Measurements from ENCODE around the gene SLC44A1.

SLC44A1 gene

DNA sequence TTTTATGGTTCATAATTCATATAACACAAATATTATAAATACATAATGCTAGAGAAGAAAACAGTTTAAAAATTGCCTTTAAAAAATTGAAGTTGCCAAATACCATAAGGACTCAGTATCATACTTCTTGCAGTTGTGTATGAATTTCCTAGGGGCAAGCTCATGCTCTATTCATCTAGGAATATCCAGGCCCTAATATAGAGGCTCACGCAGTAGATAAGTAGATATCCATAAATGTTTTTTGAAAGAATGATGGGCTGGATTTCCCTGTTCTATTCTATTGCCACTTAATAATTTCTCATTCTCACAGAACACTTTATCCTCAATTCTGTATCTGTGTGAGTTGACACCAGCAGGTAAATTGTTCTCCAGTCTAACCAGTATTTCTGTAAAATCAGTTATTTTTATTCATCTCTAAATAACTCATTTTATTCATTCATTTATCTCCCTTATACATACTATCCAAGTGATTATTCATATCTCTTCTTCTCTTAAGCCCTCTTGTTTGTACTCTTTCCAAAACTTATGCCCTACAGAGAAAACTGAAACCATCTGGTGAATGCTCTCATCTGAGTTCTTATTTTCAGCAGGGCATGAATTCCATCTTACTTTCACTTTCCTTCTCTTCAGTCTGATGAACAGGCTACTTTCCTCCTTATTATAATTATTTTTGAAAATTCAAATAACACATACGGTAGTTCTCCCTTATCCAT is 97.1 kb downstream of the SLC44A1 start:
- no peak for DNase-seq

DNA sequence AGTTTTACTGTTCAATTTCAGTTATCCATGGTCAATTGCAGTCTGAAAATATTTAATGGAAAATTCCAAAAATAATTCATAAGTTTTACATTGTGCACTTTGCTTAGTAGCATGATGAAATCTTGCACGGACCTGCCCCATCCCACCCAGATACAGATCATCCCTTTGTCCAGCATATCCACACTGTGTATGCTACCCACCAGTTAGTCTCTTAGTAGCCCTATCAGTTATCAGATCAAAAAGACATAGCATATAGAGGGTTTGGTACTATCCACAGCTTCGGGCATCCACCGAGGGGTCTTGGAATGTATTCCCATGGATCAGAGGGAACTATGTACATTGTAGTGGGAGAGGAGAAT is 97.7 kb downstream of the SLC44A1 start:
- no peak for DNase-seq

DNA sequence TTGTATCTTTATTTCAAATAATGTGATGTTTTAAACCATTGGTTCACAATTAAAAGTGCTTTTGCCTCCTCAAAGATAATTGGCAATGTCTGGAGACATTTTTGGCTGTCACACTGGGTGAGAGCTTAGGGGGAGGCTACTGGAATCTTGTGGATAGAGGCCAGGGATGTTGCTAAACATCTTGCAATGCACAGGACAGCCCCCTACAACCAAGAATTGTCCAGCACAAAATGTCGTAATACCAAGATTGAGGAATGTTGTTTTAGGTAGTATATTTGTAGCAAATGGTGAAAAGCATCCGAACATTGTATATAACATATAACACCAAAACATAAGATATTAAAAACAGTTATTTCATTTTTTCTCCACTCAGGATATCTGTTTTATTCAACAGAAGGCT is 99.8 kb downstream of the SLC44A1 start:
- no peak for DNase-seq

DNA sequence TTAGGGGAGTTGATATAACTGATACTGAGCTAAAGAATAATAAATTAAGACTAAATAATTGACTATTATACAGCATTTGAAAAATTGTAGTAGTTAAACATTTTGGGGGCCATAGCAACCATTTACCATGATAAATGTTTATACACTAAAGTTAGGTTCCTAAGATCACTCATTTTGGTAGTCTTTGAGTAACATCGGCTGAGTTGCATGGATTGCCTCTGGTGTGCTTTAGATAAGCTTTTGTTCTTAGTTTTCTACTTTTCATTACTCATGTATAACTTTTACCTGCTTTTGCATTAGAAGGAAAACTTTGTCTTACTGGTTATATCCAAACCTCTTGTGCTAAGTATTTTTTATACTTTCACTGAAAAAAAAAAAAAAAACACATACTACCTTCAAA is 101.2 kb downstream of the SLC44A1 start:
- no peak for DNase-seq

GRCh38 chr9:105346273-105346672 is 101.8 kb downstream of the SLC44A1 start:
- no peak for DNase-seq

- no peak for DNase-seq
Observed at GRCh38 chr9:105354448-105354847, 110.0 kb downstream of the SLC44A1 start.

DNA sequence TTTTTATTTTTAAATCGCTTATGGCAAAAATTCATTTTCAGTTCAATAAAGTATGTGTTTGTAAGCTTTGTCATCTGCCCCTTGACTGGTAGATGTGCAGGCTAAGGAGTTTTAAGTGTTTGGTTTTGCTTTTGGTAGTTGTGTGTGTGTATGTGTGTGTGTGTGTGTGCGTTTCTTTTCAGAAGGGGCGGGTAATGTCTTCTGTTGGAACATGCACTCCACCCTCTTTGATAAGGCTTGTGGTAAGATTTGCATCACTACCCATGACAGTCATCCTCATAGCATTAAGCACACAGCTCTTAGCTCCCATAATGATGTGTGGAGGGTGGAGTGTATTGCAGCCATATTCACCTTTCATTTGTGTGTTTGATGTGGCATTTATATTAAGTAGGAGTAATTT is 111.3 kb downstream of the SLC44A1 start:
- DNase-seq = no peak

- no peak for DNase-seq
Observed at GRCh38 chr9:105357937-105358336, 113.5 kb downstream of the SLC44A1 start.

GRCh38 chr9:105359892-105360291 is 115.4 kb downstream of the SLC44A1 start:
- no peak for DNase-seq

DNA sequence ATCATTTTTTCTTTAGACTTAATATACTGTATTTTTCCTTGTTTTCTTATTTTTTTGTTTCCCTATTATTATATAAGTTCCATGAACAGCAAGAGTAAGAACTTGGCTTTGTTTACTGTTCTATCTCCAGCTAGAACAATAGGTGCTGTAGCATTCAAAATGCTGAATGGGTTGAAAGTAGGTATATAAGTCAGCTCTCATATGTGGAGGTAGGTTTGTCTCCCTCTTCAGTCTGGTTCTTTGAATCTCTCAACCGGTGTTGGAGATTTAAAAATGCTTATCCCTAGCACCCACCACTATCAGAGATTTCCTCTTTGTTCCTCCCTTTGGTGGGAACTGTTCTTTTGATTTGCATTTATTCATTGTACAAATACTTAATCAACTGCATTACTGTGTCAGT is 115.9 kb downstream of the SLC44A1 start:
- DNase-seq = no peak

GRCh38 chr9:105361873-105362272 is 117.4 kb downstream of the SLC44A1 start:
- no peak for DNase-seq

DNA sequence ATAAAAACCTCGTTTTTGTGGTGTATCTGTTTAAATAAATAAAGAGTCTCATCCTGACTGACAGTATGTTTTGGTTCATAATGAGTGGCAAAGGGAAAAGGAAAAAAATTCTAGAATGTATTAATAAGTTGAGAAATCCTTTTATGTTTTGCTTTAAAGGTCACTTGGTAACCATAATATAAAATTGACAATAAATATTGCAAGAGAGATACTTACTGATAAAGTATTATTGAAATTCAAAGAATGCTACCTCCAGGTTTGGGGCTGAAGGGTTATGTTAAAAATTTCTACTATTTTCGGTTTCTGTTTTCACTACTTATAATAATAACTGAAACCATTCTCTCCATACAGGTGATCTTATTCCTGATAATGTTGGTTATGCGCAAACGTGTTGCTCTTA is 118.0 kb downstream of the SLC44A1 start:
- DNase-seq = no peak

DNA sequence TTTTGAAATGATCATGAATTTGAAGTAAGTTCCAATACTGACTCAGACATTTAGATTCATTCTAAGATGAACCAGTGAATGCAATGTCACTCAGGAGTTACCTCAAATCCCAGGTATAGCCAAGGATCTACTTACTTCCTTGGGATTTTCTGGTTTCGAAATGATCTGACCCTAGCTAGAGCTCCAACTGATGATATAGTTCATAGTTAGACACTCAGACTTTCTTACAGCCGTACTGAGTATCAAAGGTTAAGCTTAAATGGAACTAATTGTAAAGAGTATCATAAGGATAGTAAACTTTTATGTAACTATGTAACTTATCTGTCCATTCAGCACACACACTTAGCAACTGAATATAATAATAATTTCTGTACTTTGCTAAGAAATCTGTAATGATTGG is 119.4 kb downstream of the SLC44A1 start:
- DNase-seq = no peak

- DNase-seq = no peak
Observed at GRCh38 chr9:105369911-105370310, 125.5 kb downstream of the SLC44A1 start.

GRCh38 chr9:105373723-105374122 is 129.3 kb downstream of the SLC44A1 start:
- DNase-seq = no peak

DNA sequence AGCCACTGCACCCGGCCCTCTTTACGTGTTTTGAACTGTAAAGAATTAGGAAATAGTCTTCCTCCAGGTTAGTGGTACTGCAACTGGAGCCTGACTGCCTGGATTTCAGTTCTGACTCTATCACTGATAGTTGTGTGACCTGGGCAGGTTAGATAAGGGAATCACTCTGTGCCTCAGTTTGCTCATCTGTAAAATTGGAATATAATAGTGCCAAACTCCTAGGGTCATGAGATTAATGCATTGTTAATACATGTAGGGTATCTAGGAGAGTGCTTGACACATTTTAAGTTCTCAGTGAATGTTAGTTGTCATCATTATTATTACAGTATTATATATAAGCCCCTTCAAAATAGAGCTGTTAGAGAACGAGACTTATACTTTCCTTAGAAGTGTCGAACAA is 130.9 kb downstream of the SLC44A1 start:
- no peak for DNase-seq

GRCh38 chr9:105376893-105377292 is 132.4 kb downstream of the SLC44A1 start:
- DNase-seq = no peak

DNA sequence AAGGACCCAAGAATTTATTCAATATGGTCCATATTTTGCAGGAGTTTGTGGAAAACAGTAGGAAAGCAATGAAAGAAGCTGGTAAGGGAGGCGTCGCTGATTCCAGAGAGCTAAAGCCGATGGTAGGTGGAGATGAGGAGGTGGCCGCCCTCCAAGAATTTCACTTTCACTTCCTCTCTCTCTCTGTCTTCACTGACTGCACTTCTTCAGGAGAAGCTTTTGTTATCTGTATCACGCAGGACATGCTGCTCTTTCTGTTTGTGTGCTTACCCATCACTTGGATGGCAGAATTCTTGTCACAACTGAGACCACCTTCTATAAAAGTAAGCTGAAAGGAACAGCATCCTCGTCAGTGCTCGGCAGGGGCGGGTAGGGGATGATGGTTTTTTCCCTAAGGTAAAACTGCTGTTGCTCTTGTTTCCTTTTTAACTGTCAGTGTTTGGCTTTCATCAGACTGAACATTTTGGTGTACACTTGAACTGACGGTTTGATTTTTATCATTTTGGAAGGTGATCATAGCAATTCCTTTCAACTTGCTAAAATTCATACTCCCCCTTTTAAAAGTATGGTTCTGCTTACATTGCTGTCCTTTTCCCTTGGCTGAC is 141.0 kb downstream of the SLC44A1 start:
- DNase-seq = no peak

- DNase-seq = no peak
Observed at GRCh38 chr9:105389796-105390195, 145.3 kb downstream of the SLC44A1 start.

GRCh38 chr9:105390871-105391270 is 146.4 kb downstream of the SLC44A1 start:
- DNase-seq = no peak

DNA sequence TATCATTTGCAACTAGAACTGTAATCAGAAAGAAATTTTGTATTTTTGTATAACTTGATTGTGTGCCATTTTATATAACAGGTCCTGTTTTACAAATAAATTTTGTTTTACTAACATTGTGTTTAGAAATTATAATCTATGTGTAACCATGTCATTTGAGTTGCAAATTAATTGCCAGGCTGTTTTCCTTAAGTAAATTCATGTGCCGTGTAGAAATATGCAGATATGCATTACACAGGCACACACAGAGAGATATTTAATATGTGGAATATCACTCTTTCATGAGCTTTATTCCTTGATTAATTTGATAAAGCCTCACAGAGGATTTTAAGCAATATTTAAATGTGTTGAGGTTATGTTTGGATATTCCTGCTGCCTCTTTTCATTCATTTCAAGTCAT is 146.8 kb downstream of the SLC44A1 start:
- no peak for DNase-seq

DNA sequence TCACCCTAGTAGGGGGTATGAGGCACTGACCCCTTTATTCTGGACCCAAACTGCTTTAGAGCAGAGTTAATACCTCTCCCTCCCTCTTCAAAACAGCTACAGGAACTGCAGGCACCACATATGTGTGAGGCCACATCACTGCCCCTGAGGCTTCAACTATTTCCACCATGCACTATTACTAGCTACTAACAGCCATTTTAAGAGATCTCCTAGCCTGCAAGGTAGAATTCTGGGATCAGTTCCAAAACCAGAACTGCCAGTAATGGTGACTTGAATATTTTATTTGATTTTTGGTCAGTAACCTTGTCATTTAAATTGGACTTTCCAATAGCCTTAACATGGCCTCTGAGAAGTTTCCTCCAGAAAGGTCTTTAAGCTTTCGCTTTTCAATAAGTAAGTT is 148.1 kb downstream of the SLC44A1 start:
- peak; percentile 40 for DNase-seq

GRCh38 chr9:105393576-105394344 is 149.3 kb downstream of the SLC44A1 start:
- DNase-seq = no peak

DNA sequence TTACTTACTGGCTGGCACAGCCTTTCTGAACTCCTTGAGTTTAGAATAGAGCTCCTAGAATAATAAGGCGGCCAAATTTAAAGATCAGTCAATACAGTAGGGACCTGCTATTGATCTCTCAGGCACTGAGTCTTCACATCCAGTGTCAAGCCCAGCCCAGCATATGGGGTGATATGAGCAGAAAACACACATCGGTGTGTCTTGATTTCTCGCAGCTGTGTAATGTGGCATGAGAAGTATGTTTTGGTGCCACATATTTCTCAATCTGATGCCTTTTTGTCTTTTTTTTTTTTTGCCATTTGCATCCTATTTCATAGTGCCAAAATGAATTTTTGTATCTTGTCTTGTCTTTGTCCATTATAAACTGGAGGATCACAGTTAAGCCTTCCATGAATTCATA is 152.0 kb downstream of the SLC44A1 start:
- DNase-seq = no peak

All from NCI-H1105 (cell line).